Body of pancreas (tissue), 4 donors: ENCODE measurements around the gene HSPH1. TPM values are rescaled to one million over a fixed set of nuclear protein-coding genes. Genes with fewer than 3 reads are reported as not detected.

Experiments used
- ATAC-seq: fragments of 150-250 bp; one replicate; pipeline ENCODE4 v1.9.1; 2016
- DNase-seq, 4 donors: peaks; one replicate each; pipeline ENCODE4 v3.0.0-alpha.2; 2019
- H3K27ac ChIP-seq, 4 donors: fragments of 200-600 bp; sonication (generic); 1 replicate in 3 of 4; 2 replicates in 1 of 4; pipeline versions ENCODE4 v1.5.1 to v1.6.1; 2016 to 2019; ENCODE audit warnings: mild to moderate bottlenecking in 1 of 4, mixed read lengths in 1 of 4, moderate library complexity in 1 of 4
- H3K27me3 ChIP-seq, 2 donors: fragments of 200-600 bp; sonication (generic); one replicate each; pipeline ENCODE4 v1.6.0; 2016; ENCODE audit warnings: mild to moderate bottlenecking in 1 of 2
- H3K36me3 ChIP-seq, 2 donors: fragments of 200-600 bp; sonication (generic); replicated peaks in 1 of 2; 2 replicates each; pipeline ENCODE4 v1.5.1; 2016; ENCODE audit warnings: low read depth in 2 of 2; ENCODE audit not compliant: insufficient read depth in 1 of 2
- H3K4me1 ChIP-seq: fragments of 200-600 bp; sonication (generic); one replicate; pipeline ENCODE4 v1.6.0; 2016
- H3K4me3 ChIP-seq, 2 donors: fragments of 200-600 bp; sonication (generic); 1 replicate in 1 of 2; 2 replicates in 1 of 2; pipeline ENCODE4 v1.5.1; 2016 to 2019
- H3K9me3 ChIP-seq, 3 donors: fragments of 200-600 bp; sonication (generic); 1 replicate in 2 of 3; 2 replicates in 1 of 3; pipeline ENCODE4 v1.5.1; 2016
- POLR2A ChIP-seq, 3 donors: fragments of 450-650 bp; IDR thresholded peaks; one replicate each; pipeline ENCODE4 v1.6.1; 2016; ENCODE audit warnings: antibody characterized with exemption in 3 of 3, mild to moderate bottlenecking in 2 of 3
- WGBS, 2 donors: methylation state at CpG; one replicate each; pipeline ENCODE4 v1.1.5; 2017; 5-methylcytosine and 5-hydroxymethylcytosine counted together
- intact Hi-C: fragments of 100-400 bp; cut with DNase I; formaldehyde crosslinking; loops from one replicate; pipeline ENCODE4 v1.15.1; 2023
- total RNA-seq, 2 donors: library from RNA; depleted of rRNA; stranded (reverse); fragments of >200 nt; gene quantifications; one replicate each; pipeline ENCODE4 v1.1.0, GENCODE V29; 2016
- TF ChIP-seq, protein P1 (sequence below), 7 experiments: fragments of 450-650 bp in 4 of 7; fragments of 200-600 bp in 3 of 7; sonication (generic) in 3 of 7; IDR thresholded peaks; one replicate each; pipeline ENCODE4 v1.5.1; 2016 to 2019; ENCODE audit warnings: antibody characterized with exemption in 7 of 7

The HSPH1 gene
- total RNA-seq, 2 donors from 2014 or later, result 20.5 to 28.0 TPM

DNA sequence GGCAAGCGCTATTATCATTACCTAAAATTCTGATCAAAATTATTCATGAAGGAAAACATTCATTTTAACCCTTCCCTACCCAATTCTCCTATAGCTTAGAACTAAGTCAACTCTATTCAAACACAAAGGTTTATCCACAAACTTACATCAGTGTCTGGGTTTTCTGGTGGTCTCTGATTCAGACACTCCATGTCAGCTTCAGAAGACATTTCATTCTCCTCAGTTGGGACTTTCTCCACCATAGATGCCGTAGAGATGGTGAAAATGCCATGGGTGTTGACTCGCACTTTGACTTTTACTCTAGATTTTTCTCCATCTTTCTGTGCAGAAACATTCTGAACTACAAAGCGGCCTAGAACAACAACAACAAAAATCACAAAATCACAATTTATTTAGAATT, 16.3 kb downstream of the HSPH1 start:
- no peak for DNase-seq
- ATAC-seq, result no peak

DNA sequence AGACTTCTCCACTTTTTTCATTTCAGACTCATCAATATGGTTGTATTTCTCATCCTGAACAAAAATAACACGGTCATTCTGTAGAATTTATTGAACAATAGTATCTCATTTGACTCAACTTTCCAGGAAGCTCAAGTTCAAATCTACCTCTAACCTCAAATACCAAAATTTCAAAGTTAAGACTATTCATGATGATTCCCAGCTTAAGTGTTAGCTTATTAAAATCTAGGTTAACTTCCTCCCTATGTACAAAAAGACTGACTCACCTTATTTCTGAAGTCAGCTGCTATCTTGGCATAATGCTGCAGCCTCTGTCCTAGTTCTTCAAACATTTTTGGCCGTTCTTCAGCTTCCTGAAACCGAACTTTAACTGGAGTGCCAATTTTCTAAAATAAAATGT, 23.2 kb downstream of the HSPH1 start:
- Histone ChIP-seq H3K4me1 (no peaks in the 10 kb centered on the region), H3K9me3 (no peaks in the 10 kb centered on the region), H3K36me3 (peaks cover 20 to 22% of the 10 kb centered on the region in 2 donors), H3K27me3 (no peaks in the 10 kb centered on the region), H3K27ac (no peak overlapping the region), H3K4me3 (no peak overlapping the region)
- DNase-seq (no peak), ATAC-seq (no peak)
- intact Hi-C loops, result no loop called here
- 92 to 94% methylated on average over 3 of the region's 3 CpGs for WGBS, 2 donors
- TF ChIP-seq, protein P1, sequence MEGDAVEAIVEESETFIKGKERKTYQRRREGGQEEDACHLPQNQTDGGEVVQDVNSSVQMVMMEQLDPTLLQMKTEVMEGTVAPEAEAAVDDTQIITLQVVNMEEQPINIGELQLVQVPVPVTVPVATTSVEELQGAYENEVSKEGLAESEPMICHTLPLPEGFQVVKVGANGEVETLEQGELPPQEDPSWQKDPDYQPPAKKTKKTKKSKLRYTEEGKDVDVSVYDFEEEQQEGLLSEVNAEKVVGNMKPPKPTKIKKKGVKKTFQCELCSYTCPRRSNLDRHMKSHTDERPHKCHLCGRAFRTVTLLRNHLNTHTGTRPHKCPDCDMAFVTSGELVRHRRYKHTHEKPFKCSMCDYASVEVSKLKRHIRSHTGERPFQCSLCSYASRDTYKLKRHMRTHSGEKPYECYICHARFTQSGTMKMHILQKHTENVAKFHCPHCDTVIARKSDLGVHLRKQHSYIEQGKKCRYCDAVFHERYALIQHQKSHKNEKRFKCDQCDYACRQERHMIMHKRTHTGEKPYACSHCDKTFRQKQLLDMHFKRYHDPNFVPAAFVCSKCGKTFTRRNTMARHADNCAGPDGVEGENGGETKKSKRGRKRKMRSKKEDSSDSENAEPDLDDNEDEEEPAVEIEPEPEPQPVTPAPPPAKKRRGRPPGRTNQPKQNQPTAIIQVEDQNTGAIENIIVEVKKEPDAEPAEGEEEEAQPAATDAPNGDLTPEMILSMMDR (IDR thresholded peaks at IDR 0.05), result no peak
- TF ChIP-seq POLR2A (IDR thresholded peaks at IDR 0.05), result no peak

More for the DNA sequence above, 16.3 kb downstream of the HSPH1 start:
- H3K27me3 ChIP-seq, result no peaks in the 10 kb centered on the region
- H3K4me1 ChIP-seq, result no peaks in the 10 kb centered on the region
- peaks cover 12 to 13% of the 10 kb centered on the region in 2 donors for H3K36me3 ChIP-seq
- WGBS, 2 donors, result 97 to 99% methylated on average over 4 of the region's 4 CpGs
- no peak overlapping the region for H3K4me3 ChIP-seq
- TF ChIP-seq POLR2A (IDR thresholded peaks at IDR 0.05), result no peak
- TF ChIP-seq, protein P1 (IDR thresholded peaks at IDR 0.05), result no peak
- intact Hi-C loops, result no loop called here
- H3K27ac ChIP-seq, result no peak overlapping the region
- no peaks in the 10 kb centered on the region for H3K9me3 ChIP-seq

DNA sequence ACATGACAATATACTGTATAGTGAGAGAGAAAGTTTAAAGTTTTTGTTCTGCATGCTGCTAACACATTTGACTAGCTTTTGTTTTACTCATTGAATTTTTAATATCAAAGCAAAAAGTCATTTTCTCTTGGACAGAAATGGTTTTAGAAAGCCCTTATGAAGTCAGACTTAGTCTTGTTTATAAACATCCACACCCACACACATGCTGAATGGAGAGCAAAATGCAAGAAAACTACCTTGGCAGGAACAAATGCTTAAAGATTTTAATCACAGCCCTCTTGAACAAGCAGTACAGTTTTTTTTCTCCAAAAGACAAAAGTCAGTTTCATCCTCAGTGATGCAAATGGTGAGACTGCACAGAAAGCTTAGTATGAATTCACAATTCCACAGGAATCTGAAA, 25.0 kb downstream of the HSPH1 start:
- no peak overlapping the region for H3K4me3 ChIP-seq
- H3K4me1 ChIP-seq, result no peaks in the 10 kb centered on the region
- no peak overlapping the region for H3K27ac ChIP-seq
- TF ChIP-seq, protein P1 (IDR thresholded peaks at IDR 0.05), result no peak
- TF ChIP-seq POLR2A (IDR thresholded peaks at IDR 0.05), result no peak
- H3K27me3 ChIP-seq, result no peaks in the 10 kb centered on the region
- ATAC-seq (no peak), DNase-seq (no peak)
- no peaks in the 10 kb centered on the region for H3K9me3 ChIP-seq
- H3K36me3 ChIP-seq, result peaks cover 20 to 22% of the 10 kb centered on the region in 2 donors
- intact Hi-C loops, result no loop called here

DNA sequence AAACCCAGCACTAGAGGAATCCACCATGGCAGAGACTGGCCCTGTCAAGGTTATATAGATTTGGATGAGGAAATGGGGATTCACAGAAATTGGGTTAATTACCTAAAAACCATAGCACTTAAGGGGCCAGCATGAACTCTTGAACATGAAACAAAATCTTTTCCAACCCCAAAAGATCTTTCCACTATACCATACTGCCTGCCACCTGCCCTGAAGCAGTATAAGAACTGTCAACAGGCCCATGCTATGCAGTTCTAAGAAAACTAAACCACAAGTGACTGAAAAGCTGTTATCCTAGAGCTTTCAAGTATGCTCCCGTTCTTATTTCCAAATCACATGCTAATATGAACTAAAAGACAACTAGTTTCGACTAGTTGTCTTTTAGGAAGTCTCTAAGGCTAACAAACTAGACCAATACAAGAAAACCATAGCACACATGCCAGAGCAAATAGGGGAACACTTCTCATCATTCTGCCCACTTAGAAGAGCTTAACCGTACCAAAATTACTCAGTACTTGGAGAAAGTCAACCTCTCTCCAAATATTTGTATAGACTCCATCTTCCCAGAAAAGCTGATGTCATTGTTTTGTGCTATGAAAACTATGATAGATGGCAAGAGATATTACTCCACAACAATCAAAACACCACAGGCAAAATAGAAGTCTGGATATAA, 27.5 kb downstream of the HSPH1 start:
- intact Hi-C loops, result no loop called here
- ATAC-seq (no peak), DNase-seq (no peak)
- no peaks in the 10 kb centered on the region for H3K27me3 ChIP-seq
- H3K27ac ChIP-seq, result no peak overlapping the region
- H3K9me3 ChIP-seq, result no peaks in the 10 kb centered on the region
- TF ChIP-seq, protein P1 (IDR thresholded peaks at IDR 0.05), result no peak
- TF ChIP-seq POLR2A (IDR thresholded peaks at IDR 0.05), result no peak
- H3K4me1 ChIP-seq, result no peaks in the 10 kb centered on the region
- H3K4me3 ChIP-seq, result no peak overlapping the region
- 83 to 88% methylated on average over 3 of the region's 3 CpGs for WGBS, 2 donors
- H3K36me3 ChIP-seq, result peaks cover 16 to 20% of the 10 kb centered on the region in 2 donors

DNA sequence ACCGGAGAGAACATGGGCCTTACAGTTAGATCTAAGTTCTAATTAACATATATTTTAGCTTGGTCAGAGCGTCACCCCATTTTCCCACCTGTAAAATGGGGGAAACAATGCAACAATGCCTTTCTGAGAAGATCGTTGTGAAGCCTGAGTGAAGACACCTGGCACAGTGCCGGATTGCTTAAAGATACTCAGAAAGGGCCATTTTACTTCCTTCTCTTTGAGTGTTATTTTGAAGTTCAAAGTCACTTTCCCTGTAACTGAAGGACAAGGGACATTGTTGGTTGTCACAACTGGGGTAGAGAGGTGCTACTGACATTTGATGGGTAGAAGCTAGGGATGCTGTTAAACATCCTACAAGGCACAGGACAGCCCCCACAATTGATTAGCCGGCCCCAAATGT, 28.1 kb downstream of the HSPH1 start:
- no peak for DNase-seq
- Histone ChIP-seq H3K27ac (no peak overlapping the region), H3K9me3 (no peaks in the 10 kb centered on the region), H3K27me3 (no peaks in the 10 kb centered on the region), H3K4me1 (no peaks in the 10 kb centered on the region), H3K4me3 (no peak overlapping the region), H3K36me3 (peaks cover 12 to 20% of the 10 kb centered on the region in 2 donors)
- intact Hi-C loops, result no loop called here
- no peak for ATAC-seq
- no peak for TF ChIP-seq POLR2A (IDR thresholded peaks at IDR 0.05)
- TF ChIP-seq, protein P1 (IDR thresholded peaks at IDR 0.05), result no peak
- WGBS, 2 donors, result 93 to 96% methylated on average over 5 of the region's 5 CpGs
